Activated CD8-positive, alpha-beta memory T cell treated with anti-CD3 and anti-CD28 coated beads, Interleukin-2, amount 50 U/mL, for 48 hours (primary cell): ENCODE data around the gene NEK4.

Experiments used
- DNase-seq: peaks from one replicate; pipeline ENCODE4 v3.0.0-alpha.2; 2020

The NEK4 gene

DNA sequence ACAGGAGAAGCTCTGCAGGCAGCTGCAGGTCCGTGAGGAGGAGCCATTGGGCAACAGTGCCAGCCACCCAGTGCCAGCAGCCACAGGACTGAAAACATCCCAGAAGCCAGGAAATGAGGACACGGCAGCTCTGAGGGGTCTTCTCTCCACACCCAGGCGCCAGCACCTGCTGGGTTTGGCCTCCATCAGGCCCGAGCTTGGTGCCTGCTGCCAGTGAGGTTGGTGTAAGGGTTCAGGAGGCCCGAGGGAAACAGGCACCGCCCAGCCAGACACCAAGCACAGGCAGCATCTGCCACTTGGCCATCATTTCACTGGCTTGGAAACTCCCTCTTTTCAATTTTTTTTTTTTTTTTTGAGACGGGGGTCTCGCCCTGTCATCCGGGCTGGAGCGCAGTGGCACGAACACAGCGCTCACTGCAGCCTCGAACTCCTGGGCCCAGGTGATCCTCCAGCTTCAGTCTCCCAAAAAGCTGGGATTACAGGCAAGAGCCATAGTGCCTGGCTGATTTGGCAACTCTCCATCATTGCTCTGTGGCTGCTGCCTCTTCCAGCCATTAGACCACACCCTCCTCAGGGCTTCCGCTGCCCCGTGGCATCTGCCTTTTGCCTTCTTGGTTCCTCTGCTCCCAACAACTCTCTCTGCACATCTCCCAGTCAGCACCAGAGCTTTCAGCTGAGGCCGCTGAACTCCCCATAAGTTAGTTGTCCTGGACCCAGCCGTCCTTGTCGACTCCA is 22.4 kb upstream of the NEK4 start:
- no peak for DNase-seq

DNA sequence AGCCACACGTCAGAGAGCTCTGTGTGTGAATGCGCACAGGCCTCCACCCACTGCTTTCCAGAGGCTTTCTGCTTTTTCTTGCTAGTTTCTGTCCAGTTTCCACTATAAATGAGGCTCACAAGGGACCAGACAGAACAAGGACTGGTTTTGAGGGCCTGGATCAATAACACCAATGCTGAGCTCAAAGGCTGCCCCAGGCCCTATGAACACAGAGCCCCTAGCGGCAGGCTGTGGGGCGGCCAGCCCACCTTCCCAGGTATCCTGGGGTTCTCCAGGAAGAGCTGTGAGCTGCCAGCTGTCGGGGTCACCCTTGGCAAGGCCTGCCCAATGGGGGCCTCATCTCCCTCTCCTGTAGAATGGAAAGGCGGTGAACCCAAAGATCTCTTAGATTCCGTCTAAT is 21.7 kb upstream of the NEK4 start:
- DNase-seq = no peak

DNA sequence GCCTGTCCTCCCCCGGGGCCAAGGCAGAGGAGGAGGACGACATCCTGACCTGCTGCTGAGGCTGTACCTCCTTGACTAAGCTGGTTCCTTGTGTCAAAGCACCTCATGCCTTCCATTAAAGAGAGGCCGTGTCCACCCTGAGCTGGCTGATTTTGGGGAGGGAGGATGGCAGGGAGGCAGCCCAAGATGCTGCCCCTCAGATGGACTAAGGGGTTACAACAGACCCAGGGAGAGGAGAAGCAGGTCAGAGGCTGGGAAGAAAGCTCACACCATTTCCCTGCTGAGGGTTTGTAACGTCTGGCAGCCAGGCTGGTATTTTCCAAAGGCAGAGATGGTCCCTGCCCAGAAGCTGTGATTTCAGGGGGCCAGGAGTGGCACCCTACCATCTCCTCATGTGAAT is 21.2 kb upstream of the NEK4 start:
- DNase-seq = no peak

- DNase-seq = no peak
Observed at GRCh38 chr3:52791366-52791765, 20.6 kb upstream of the NEK4 start.

- DNase-seq = no peak
Observed at GRCh38 chr3:52790741-52791140, 20.0 kb upstream of the NEK4 start.

DNA sequence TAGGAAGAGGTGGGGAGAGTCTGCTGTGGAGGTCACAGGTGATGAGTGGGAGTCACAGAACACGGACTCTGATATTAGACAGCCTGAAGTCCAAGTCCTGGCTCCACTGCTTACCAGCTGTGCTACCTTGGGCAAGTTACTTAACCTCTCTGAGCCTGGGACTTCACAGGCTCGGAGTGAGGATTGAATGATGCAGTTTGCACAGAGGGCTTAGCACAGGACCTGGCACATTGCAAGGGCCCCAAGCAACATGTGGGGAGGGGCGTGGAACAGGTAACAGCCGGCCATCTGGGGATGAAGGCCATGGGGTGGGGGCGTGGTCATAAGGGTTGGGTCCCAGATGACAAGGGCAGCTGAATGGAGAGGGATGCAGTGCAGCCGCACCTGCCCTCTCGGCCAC is 19.6 kb upstream of the NEK4 start:
- no peak for DNase-seq

DNA sequence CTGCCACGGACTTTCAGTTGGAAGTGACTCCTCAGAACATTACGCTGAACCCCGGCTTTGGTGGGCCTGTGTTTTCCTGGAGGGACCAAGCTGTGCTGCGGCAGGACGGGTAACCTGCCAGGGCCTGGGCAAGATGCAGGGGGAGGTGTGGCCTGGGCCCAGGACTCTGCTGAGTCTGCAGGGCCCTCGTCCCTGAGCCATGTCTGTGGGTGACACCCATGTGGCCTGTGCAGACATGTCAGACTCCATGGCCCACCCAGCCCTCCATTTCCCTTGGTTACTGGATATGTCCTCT is 19.0 kb upstream of the NEK4 start:
- DNase-seq = no peak

GRCh38 chr3:52788890-52789745 is 18.4 kb upstream of the NEK4 start:
- no peak for DNase-seq

DNA sequence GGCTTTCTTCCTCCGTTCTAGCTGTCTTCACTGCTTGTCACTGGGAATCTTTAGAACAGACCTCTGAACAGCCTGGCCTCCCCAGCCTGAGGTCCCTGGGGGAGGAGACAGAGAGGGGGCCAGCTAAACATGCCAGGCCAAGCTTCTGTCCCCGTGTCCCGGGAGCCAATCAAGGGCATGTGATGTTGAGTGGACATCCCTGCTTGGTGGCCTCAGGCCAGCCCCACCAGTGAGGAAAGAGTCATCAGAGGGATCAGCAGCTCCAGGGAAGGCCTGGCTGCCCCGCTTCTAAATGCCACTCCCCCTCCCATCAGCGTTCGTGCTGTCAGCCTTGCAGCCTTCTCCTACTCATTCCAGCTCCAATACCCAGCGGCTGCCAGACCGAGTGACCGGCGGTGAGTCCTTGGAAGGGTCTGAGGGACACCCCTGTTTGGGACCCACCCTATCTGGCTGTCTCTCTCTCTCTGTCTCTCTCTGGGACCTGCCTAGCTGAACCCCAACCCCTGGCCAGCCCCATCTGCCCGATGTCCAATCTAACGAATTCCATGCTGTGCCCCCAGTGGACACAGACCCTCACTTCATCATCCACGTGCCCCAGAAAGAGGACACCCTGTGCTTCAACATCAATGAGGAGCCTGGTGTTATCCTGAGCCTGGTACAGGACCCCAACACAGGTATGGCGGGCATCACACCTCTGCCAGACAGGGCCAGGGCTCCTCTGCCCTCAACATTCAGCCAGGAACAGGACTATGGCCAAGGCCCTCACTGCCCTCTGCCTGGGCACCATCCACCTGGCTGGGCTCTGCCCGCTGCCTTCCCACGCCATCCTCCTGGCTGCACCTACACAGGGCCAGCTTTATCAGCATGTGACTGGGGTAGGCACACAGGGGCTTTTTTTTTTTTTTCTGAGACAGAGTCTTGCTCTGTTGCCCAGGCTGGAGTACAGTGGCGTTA is 17.2 kb upstream of the NEK4 start:
- DNase-seq = no peak

DNA sequence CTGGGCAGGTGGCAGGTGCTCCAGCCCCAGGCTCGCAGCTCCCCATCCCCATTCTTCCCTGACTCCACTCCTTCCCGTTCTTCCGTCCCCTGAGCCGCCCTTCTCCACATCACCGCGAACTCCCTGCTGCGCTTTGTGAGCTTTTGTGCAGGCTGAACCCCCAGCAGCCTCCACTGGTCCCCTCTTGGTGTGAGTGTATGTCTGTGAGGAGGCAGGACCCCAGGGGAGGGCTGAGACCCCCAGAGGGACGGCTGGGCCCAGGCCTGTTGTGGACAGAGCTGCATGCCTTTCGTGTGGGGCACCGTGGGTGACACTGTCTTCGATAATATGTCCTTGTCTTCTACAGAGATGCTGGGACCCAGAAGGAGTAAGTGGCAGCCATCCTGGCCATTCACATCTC is 16.5 kb upstream of the NEK4 start:
- no peak for DNase-seq

DNA sequence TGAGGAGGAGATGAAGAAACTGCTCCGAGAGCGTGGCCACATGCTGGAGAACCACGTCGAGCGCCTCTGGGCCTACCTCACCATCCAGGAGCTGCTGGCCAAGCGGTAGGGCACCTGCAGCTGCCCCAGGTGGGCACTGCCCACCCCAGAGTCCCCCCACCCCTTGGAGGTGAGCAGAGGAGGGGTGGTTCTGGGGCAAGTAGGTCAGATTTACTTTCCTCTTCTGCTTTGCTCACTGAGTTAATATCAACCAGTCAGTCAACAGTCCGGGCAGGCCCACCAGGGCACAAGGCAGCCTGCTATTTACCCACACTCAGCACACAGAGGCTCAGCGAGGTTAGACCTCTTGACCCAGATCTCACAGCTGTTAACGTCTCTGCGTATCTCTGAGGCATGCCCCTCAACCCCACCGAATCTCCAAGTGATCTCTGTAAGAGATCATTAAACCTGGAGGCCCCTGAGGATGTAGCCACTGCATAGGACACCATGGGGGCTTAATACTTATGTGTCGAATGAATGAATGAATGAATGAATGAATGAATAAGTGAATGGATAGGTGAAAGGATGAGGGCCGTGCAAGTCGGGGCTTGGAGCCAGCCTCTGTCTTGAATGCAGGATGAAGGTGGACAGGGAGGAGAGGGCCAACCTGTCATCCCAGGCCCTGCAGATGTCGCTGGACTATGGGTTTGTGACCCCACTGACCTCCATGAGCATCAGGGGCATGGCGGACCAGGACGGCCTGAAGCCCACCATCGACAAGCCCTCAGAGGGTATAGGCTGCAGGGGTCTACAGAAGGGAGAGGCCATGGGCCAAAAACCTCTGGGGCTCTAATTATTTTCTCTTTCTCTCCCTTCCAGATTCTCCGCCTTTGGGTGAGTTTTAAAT is 15.8 kb upstream of the NEK4 start:
- no peak for DNase-seq

- DNase-seq = no peak
Observed at GRCh38 chr3:52784931-52785590, 14.3 kb upstream of the NEK4 start.

DNA sequence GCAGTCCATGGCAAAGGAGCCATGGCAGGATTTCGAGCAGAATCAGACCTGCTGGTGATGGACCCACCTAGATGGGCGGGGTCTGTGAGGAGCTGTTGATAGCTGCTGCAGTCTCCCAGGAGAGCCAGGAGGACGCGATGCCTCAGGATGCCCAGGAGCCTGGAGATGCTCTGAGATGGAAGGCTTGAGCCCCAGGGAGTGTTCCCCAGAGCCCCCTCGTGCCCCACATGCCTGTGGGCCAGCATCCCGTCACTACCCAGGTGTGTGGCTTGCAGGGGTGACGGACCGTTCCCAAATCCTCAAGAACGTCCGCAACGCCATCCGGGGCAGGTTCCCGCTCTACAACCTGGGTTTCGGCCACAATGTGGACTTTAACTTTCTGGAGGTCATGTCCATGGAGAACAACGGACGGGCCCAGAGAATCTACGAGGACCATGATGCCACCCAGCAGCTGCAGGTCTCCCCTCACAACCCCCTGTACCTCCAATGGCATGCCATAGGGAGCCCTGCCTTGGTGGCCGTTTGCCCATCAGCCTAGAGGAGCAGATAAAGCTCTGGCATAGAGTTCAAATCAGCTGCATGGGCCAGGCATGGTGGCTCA is 13.4 kb upstream of the NEK4 start:
- DNase-seq = no peak

GRCh38 chr3:52783211-52783555 is 12.4 kb upstream of the NEK4 start:
- no peak for DNase-seq

DNA sequence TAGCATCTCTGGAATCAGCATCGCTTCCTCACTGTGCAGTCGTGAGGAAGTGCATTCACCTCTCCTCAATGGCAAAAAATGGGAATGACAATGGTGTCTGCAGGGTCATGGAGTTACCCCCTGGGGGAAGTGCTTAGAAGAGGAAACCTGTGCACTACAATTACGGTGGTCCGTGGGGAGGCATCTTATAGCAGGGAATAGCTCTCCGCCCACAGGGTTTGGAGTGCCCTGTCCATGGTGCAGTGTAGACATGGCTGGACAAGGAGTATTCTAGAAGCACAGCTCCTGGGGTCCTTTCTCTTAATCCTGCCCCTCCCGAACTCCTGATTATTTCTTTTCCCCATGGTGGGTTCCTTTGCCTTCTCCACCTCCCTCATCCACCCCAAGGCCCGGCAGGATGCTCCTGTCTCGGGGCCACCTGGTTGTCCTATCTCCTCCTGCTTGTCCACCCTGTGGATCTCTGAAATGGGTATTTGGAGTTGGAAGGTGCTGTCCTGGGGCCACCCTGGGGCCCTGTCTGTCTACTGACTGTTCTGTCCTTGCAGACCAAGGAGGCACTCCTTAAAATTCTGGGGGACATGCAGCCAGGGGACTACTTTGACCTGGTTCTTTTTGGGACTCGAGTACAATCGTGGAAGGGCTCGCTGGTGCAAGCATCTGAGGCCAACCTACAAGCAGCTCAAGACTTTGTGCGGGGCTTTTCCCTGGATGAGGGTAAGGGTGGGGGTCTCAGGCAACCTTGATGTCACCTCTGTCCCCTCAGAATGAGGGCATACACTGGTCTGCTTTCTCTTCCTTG is 11.9 kb upstream of the NEK4 start:
- no peak for DNase-seq

DNA sequence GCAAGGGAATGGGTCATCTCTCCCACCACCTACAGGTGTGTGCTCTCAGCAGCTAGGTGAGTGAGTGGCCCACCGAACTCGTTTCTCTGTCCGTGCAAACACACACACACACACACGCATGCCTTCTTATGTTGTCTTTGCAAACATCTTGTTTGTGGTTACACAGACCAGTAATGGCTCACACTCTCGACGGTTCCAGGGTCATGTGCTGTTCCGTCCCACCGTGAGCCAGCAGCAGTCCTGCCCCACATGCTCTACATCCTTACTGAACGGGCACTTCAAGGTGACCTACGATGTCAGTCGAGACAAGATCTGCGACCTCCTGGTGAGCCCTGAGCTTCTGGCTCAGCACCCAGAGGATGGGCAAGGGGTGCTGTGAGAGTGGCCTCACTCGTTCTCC is 11.0 kb upstream of the NEK4 start:
- DNase-seq = no peak

GRCh38 chr3:52779837-52780585 is 9.3 kb upstream of the NEK4 start:
- DNase-seq = no peak

- peak; percentile 43 for DNase-seq
Observed at GRCh38 chr3:52779011-52779836, 8.5 kb upstream of the NEK4 start.
